NB4 (cell line): ENCODE results near the gene CCDC18.
"Not testable (repeated sequence)": the region's sequence is repeated elsewhere in the genome, so short reads cannot be mapped to it uniquely, and the experiment has no call there.

ENCODE experiments used
- MAX ChIP-seq: IDR thresholded peaks from 2 replicates; pipeline ENCODE4 v1.6.1; 2011; ENCODE audit warnings: low read depth, low read length
- POLR2A ChIP-seq: IDR thresholded peaks from 2 replicates; pipeline ENCODE4 v1.6.1; 2011; ENCODE audit warnings: mild to moderate bottlenecking; ENCODE audit not compliant: insufficient read length; ENCODE audit errors: extremely low read depth

- TF ChIP-seq MAX, POLR2A: not testable (repeated sequence)
These were observed 5.9 kb upstream of the CCDC18 start for GRCh38 chr1:93174638-93175037.
